HUDEP-2 (cell line): ENCODE measurements around the gene RAVER2.
"Not testable (repeated sequence)": the region's sequence is repeated elsewhere in the genome, so short reads cannot be mapped to it uniquely, and the experiment has no call there.

ENCODE experiments used
- DNase-seq, 76 experiments: peaks; one replicate each; lab custom pipeline; 2025; ENCODE audit not compliant: unreplicated experiment in 76 of 76; lab: John Stamatoyannopoulos, UW

RAVER2 gene

DNA sequence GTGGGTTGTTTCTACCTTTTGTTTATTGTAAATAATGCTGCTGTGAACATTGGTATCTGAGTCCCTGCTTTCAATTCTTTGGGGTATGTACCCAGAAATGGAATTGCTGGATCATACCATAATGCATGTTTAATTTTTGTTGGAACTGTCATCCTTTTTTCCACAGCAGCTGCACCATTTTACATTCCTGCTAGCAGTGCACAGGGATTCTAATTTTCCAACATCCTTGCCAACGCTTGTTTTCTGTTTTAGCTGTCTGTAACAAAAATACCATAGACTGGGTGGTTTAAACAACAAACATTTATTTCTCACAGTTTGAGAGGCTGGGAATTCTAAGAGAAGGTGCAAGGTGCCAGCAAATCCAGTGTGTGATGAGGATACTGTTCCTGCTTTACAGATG, 65.1 kb downstream of the RAVER2 start:
- no peak for DNase-seq

GRCh38 chr1:64811131-64811530, 66.3 kb downstream of the RAVER2 start:
- no peak for DNase-seq

DNA sequence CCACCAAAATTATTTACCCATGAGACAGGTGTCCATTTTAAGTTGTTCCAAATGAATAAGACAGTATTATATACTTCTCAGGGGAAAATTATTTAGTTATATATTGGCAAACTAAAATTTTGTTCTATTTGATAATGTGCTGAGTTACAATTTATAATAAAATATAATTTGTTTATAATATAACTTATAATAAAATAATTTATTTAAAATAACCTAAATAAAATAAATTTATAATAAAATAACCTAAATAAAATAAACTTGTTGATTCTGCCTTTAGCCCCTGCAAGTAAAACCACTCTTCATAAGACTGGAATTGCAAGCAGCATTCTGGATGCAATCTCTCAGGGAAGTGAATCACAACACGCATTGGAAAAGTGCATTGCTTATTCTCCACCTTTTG, 69.6 kb downstream of the RAVER2 start:
- DNase-seq: no peak

GRCh38 chr1:64817364-64817763, 72.5 kb downstream of the RAVER2 start:
- DNase-seq: not testable (repeated sequence)

GRCh38 chr1:64820572-64820971, 75.7 kb downstream of the RAVER2 start:
- DNase-seq: not testable (repeated sequence)

DNA sequence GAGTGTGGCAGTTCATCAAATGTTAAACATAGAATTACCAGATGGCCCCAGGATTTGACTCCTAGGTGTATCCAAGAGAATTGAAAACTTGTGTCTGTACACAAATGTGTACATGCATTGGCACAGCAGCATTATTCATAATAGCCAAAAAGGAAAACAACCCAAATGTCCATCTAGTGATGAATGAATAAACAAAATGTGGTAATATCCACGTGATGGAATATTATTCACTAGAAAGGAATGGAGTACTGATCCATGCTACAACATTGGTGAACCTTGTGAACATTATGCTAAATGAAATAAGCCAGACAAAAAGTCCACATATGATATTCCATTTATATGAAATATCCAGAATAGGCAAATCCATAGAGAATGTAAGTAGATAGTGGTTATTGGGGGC, 77.7 kb downstream of the RAVER2 start:
- no peak for DNase-seq

GRCh38 chr1:64823691-64824476, 79.0 kb downstream of the RAVER2 start:
- peak in 55 of 76 experiments; percentile 4 to 74 (median 39) for DNase-seq

DNA sequence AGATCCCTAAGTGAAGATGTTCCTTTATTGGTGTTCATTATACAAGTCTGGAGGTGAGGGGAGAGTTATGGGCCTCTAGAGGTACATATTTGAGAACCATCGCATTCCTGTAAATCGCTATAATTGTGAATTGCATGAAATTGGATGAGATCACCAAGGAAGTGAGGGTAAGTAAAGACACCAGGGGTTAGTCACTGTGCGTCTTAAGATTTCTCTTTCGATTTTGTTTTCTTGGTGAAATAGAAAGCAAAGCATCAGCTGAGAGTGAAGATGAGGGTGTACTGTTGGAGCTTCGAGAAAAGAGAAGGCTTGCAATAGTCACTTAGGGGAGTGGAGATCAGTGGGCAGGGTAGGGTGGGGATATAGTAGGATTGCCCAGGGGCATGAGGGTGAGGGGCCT, 82.1 kb downstream of the RAVER2 start:
- DNase-seq: no peak

- no peak for DNase-seq
Observed at GRCh38 chr1:64828829-64829228, 84.0 kb downstream of the RAVER2 start.

GRCh38 chr1:64829411-64830029, 84.6 kb downstream of the RAVER2 start:
- DNase-seq: no peak

- no peak for DNase-seq
Observed at GRCh38 chr1:64830030-64830651, 85.3 kb downstream of the RAVER2 start.

DNA sequence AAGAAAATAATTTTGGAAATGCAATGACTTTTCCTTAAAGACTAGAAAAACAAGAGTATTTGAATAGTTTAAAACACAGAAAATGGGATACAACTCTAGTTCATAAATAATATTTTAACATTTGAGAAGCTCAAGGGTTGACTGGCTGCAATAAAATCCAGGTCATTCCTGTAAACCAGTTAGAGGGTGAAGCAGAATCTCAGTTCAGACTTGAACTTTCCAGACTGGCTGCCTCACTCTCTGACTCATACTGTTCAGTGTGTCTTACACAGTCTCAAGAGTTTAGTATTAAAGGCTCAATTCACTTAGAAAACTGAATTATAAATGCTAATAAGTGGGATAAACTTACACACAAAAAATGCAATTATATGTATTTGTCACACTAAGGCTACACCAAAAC, 89.9 kb downstream of the RAVER2 start:
- DNase-seq: no peak

GRCh38 chr1:64836802-64837201, 91.9 kb downstream of the RAVER2 start:
- DNase-seq: no peak

GRCh38 chr1:64838486-64838885, 93.6 kb downstream of the RAVER2 start:
- DNase-seq: no peak

DNA sequence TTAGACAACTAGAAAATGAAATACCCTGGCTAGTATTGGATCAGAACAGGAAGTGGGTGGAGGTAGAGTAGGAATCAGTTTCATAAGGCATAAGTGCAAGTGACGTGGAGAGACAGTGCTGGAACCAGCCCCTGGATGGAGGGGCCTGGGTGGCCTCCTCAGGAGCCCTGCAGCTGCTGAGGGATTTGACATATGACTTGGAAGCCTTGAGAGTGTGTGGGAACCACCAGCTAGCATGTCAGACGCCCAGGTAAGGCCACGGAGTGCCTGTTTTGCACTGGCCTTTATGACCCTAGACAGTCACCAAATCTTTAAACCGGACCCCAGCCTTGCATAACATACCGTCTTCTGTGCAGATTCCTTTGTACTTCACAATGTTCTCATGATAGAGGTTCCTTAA, 94.4 kb downstream of the RAVER2 start:
- DNase-seq: no peak

- DNase-seq: no peak
Observed at GRCh38 chr1:64839732-64840405, 95.0 kb downstream of the RAVER2 start.

DNA sequence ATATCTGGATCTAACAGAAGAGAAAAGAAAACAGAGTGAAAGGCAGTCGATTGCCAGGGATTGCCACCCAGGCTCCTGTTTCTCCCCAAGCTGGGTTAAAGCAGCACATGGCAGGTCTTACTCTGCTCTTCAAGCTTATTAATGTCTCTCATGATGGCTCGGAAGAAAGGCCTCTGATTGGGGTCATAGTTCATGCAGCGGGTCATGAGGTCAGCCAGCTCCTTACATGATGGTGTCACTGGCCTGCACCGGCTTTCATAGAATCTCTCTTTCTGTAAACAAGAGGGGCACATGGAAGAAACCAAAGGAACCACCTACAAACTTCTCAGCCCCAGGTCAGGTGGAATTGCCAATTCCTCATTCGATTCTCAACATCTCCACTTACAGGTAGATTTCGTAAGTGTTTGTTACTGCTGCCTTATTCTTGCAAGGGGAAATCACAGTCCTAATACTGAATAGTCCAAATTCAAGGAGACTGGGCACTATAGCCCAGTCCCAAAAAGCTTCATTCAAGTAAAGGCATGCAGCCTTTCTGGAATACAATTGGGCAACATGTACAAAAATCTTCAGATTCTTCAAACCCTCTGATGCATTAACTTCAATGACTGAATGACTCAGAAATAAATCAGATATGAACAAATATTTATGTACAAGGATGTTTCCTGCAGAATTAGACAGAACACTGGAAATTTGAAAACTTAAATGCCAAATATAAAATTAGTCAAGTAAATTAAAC, 96.6 kb downstream of the RAVER2 start:
- DNase-seq: no peak

- no peak for DNase-seq
Observed at GRCh38 chr1:64842224-64842623, 97.3 kb downstream of the RAVER2 start.

DNA sequence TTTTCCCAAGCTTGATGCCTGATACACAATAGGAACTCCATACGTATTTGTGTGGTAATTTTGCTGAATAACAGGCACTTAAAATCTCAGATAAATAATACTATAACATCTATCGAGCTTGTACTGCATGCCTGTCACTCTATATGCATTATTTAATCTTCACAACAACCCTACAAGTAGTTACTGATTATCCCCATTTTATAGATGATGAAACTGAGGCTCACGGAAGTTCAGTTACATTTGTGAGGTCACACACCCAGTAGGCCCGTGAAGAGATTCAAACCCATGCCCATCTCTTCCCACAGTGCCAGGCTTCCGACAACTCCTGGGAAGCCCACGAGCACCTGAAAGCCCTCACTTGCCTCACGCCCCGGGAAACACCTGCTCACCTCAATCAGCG, 98.8 kb downstream of the RAVER2 start:
- no peak for DNase-seq

- DNase-seq: no peak
Observed at GRCh38 chr1:64844175-64844574, 99.3 kb downstream of the RAVER2 start.

DNA sequence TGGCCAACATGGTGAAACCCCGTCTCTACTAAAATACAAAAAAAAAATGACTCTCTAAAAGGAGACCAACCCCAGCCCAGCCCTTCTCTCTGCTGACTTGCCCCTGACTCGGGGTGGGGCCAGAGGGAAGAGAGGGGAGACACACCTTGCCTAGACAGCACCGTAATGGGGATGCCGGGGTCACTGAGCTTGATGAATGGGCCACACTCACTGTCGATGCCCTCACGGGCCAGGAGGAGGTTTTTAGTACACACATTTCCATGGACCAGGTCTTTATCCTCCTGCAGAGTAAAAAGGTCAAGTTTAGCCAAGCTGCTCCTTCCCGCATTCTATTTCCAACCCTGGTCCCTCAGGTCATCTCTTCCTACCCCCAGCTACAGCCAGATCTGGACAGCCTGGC, 99.7 kb downstream of the RAVER2 start:
- DNase-seq: no peak
